Measurements from ENCODE around the gene SV2B.

DNA sequence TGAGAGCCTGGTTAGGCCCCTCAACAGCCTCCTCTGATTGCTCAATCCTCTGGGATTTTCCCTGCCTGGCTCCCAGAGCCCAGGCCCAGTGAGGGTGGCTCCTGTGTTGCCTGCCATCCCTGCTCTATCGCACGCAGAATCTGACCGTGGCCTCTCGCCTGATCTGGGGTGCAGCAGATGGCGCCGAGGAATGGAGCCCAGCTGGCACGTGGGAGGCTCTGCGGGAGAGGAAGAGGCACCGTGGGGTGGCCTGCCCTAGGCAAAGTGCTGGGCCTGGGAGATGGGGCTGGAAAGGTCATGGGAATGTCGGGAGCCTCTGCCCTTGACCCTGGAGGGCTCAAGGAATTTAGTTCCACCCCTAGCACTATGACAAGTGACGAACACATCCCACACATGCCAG, 10.3 kb downstream of the SV2B start:
- TF ChIP-seq, protein P1, sequence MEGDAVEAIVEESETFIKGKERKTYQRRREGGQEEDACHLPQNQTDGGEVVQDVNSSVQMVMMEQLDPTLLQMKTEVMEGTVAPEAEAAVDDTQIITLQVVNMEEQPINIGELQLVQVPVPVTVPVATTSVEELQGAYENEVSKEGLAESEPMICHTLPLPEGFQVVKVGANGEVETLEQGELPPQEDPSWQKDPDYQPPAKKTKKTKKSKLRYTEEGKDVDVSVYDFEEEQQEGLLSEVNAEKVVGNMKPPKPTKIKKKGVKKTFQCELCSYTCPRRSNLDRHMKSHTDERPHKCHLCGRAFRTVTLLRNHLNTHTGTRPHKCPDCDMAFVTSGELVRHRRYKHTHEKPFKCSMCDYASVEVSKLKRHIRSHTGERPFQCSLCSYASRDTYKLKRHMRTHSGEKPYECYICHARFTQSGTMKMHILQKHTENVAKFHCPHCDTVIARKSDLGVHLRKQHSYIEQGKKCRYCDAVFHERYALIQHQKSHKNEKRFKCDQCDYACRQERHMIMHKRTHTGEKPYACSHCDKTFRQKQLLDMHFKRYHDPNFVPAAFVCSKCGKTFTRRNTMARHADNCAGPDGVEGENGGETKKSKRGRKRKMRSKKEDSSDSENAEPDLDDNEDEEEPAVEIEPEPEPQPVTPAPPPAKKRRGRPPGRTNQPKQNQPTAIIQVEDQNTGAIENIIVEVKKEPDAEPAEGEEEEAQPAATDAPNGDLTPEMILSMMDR (tag by site-specific recombination; IDR thresholded peaks at IDR 0.05), result no peak
- no peak for TF ChIP-seq MEIS1 (CRISPR knock-in tag; IDR thresholded peaks at IDR 0.05; ENCODE audit: borderline replicate concordance)
- TF ChIP-seq, protein P2, sequence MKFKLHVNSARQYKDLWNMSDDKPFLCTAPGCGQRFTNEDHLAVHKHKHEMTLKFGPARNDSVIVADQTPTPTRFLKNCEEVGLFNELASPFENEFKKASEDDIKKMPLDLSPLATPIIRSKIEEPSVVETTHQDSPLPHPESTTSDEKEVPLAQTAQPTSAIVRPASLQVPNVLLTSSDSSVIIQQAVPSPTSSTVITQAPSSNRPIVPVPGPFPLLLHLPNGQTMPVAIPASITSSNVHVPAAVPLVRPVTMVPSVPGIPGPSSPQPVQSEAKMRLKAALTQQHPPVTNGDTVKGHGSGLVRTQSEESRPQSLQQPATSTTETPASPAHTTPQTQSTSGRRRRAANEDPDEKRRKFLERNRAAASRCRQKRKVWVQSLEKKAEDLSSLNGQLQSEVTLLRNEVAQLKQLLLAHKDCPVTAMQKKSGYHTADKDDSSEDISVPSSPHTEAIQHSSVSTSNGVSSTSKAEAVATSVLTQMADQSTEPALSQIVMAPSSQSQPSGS (tag by site-specific recombination; IDR thresholded peaks at IDR 0.05; ENCODE audit: low read depth), result no peak
- TF ChIP-seq ZNF624 (tag by site-specific recombination; IDR thresholded peaks at IDR 0.05), result no peak
- TF ChIP-seq, protein P3, sequence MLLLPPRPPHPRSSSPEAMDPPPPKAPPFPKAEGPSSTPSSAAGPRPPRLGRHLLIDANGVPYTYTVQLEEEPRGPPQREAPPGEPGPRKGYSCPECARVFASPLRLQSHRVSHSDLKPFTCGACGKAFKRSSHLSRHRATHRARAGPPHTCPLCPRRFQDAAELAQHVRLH (tag by site-specific recombination; IDR thresholded peaks at IDR 0.05), result no peak
- TF ChIP-seq PRDM1 (tag by site-specific recombination; IDR thresholded peaks at IDR 0.05), result no peak
- TF ChIP-seq TRIM28 (IDR thresholded peaks at IDR 0.05; ENCODE audit: borderline replicate concordance, low read length), result no peak
- TF ChIP-seq ZSCAN23 (tag by site-specific recombination; IDR thresholded peaks at IDR 0.05), result no peak
- TF ChIP-seq, protein P4, sequence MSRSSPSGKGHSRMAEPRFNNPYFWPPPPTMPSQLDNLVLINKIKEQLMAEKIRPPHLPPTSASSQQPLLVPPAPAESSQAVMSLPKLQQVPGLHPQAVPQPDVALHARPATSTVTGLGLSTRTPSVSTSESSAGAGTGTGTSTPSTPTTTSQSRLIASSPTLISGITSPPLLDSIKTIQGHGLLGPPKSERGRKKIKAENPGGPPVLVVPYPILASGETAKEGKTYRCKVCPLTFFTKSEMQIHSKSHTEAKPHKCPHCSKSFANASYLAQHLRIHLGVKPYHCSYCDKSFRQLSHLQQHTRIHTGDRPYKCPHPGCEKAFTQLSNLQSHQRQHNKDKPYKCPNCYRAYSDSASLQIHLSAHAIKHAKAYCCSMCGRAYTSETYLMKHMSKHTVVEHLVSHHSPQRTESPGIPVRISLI (tag by site-specific recombination; IDR thresholded peaks at IDR 0.05), result no peak
- no peak for TF ChIP-seq GLI4 (tag by site-specific recombination; IDR thresholded peaks at IDR 0.05)
- no peak for TF ChIP-seq ZNF214 (tag by site-specific recombination; IDR thresholded peaks at IDR 0.05; ENCODE audit: borderline replicate concordance)
- TF ChIP-seq REPIN1 (tag by site-specific recombination; IDR thresholded peaks at IDR 0.05; ENCODE audit: low read depth), result no peak
- no peak for TF ChIP-seq ZBTB17 (tag by site-specific recombination; IDR thresholded peaks at IDR 0.05)
